DMS 273 treated with DMSO at 0.1 percent for 48 hours (cell line): ENCODE results near the gene SLC35F4.
"Not testable (repeated sequence)": the region's sequence is repeated elsewhere in the genome, so short reads cannot be mapped to it uniquely, and the experiment has no call there.

Source experiments
- DNase-seq: peaks from one replicate; lab custom pipeline; 2025; lab: John Stamatoyannopoulos, UW

Gene SLC35F4

DNA sequence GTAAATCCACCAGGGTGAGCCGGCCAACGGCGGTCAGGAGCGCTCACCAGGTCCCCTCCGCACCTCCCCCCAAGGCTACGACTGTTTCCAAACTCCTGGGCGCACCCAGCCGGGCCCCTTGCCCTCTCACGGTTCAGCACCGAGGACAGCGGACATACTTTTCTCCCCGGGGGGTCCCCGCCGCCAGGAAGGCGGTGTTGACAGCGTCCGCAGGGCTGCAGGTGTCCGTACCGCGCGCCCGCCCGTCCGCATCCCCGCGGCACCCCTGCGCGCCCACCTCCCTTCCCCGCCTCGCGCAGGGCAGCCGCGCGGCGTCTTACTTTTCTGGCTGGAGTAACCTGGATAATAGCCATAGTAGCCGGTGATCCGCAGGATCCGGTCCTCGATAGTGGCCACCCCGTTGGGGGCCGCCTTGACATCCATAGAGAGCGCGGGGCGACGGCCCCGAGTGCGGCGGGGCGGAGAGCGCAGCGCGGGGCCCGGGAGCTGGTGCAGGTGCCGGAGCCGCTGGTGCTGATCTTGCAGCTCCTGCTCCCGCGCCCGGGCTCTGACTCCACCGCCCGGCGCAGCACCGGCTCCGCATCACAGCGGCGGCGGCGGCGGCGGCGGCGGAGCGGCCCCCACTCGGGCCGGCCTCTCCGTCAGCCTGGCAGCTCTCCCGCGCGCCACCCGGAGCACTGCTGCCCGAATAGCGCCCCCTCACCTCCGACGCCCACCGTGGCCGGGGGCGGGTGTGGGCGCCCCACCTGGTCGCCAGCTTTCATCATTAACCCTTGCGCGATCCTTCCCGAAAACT lies at the start of gene SLC35F4:
TSS of gene SLC35F4 (minus strand) at position 690 of the 796 bp plus-strand sequence.
- DNase-seq: no peak

GRCh38 chr14:57909626-57910025 lies 43.7 kb upstream of the SLC35F4 start:
- DNase-seq: no peak

DNA sequence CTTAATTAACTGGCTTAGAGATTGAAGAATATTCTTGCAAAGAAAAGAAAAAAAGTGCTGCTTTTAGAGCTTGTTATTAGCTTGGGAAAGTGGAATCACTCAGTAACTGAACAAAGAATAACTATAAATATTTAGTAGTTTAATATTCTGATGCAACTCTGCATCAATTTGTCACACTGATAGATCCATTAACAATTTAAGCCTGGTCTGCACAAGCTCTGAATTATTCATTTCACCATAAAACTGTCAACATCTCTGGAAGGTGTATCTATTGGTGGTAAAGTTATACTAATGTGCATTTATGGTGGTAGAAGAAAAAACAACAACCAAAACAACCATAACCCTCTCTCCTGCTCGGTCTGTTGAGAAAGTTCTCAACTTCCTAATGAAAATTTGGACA lies 38.1 kb upstream of the SLC35F4 start:
- DNase-seq: no peak

GRCh38 chr14:57898837-57899572 lies 33.1 kb upstream of the SLC35F4 start:
- no peak for DNase-seq

DNA sequence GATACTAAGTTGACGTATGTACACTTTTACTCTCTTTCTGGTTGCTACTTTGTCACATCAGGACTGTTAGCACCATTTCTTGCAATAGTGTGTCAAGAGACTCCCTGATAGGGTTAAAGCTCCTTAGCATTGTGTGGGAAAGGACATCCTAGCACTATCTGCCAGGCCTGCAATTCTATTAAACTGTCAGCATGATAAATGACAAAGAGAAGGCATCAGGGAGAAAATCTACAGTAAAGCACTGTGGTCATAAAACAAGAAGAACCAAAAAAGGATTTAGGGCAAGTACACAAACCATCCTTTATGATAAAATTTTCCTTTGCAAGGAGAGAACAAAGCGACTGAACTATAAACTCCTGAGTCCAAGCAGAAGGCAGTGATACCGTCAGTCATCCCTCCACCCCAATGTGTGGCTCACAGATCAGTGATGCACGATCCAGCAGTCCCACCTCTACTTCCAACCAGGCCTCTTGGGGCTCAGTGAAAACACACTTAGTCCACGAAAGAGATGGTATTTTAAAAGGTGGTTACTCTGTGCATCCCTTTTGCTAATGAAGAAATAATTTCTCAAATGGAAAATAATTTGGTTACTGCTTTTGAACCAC lies 31.4 kb upstream of the SLC35F4 start:
- DNase-seq: no peak

- no peak for DNase-seq
These were observed 23.4 kb upstream of the SLC35F4 start for GRCh38 chr14:57889245-57889644.

DNA sequence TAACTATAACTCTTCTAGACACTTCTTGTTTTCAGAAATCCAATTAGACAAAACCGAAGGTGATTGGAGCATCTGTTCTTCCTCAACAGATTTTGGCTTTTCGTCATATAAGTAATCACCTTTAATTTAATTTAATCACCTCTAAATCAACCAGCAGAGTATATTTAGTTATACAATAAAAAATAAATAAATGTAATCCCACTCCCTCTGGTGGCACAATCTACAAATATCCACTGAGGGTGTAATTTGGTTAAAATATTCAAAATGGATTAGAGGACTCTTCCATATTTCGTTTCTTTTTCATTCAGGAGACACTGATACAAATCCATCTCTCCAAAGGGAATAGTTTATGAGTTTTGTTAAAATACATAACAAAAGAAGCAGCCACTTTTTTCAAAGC lies 18.3 kb upstream of the SLC35F4 start:
- no peak for DNase-seq

DNA sequence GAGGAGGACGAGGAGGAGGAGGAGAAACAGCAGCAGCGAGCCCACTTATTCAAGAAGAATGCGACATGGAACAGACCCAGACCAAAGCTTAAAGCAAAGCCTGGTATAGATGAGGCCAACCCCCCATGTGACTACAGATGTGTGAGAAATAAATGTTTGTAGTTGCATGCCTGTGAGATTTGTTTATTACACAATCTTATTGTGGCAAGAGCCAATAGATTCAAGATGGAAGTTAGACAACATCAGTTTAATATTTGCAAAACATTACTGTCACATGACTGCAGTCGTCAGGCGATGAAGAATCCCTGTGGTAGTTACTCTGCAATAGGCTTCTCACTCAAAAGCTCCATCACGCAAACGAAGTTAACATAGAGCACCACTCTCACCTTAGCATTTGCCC lies 17.2 kb upstream of the SLC35F4 start:
- no peak for DNase-seq

GRCh38 chr14:57879516-57879915 lies 13.6 kb upstream of the SLC35F4 start:
- no peak for DNase-seq

DNA sequence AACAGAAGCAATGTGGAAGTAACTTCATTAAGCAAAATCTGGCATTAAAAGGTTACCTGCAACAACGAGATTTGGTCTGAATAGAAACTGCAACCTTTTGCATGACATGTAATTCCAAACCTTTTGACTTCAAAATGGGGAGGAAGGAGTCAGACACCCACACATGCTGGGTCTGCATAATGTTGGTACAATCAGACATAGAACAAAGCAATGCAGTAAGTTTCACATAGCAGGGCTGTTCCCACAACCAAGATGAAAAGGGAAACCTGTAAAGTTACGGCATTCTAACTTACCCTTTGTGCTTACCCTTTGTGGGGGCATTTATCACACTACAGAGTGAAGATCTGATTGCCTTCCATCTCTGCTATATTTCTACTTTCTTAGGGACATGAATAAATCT lies 10.1 kb upstream of the SLC35F4 start:
- DNase-seq: no peak

DNA sequence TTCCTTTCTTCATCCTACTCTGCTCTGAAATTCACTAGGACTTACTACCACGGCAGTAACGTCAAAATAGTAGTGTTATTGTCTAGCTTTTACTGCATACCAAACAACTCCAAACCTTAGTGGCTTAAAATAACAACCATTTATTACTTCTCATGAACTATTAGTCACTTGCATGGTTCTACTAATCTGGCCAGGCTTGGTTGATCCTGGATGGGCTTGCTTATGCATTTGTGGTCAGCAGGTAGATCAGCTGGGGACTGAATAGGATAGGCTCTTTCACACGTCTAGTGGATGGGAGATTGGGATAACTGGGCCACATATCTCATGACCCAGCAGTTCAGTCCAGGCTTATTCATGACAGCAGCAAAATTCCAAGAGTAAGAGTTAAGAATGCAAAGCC lies 9.4 kb upstream of the SLC35F4 start:
- no peak for DNase-seq

- DNase-seq: no peak
These were observed 5.7 kb upstream of the SLC35F4 start for GRCh38 chr14:57871459-57872080.

DNA sequence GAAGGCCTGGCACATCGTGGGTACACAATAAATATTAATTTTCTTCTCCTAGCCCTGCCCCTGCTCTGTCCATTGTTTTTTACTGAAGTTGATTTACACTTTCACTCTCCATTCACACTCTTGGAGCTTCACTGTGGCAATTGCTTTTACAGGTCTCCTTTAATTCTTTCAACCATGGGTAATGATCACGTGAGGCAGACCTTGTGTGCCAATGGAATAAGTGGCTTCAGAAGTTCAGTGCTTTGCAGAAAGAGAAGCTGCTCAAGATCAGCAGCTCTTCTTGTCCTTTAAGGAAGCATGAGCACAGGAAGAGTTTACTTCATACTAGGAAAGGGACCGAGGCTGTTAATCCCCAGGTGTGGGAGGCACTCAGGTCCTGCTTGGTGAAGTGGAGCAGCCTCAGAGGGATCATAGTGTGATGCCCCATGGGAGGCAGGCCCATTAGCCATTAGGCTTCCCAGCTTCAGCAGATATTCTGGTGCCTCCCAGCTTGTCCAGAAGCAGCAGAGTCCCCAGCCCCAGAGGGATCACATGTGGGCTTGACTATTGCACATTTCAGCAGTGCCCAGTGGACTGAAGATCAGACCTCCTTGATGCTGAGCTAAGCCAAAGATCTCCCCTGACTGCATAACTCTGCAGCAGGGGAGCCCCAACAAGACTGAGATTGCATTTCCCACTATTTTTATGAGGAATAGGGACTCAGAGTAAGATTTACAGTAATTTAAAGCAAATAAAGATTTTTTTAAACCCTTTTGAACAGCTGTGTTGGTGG lies 5.0 kb upstream of the SLC35F4 start:
- DNase-seq: no peak

- DNase-seq: no peak
These were observed 3.7 kb upstream of the SLC35F4 start for GRCh38 chr14:57869617-57870016.

DNA sequence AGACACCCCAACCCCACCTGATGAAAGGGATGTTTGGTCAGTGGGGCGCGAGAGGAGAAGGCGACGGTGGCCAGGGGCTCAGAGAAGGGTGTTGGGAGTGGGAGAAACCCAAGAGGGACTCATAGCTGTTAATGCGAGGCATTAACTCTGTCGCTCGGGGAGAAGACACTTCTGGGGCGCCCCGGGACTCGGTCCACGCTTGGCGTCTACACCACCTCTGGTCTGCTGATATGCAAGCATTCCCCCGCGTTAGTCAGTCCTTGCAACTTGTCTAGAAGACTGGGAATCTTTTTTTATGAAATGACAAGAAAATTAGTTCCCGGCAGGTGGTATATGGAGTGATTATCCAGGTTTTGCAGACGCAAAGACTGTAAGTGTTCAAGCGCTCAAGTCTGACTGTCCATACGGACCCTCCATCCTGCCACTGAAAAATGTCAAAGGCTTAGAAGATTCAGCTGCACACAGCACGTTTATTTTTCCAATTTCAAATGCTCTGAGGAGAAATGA lies 360 bp upstream of the SLC35F4 start:
- DNase-seq: no peak

DNA sequence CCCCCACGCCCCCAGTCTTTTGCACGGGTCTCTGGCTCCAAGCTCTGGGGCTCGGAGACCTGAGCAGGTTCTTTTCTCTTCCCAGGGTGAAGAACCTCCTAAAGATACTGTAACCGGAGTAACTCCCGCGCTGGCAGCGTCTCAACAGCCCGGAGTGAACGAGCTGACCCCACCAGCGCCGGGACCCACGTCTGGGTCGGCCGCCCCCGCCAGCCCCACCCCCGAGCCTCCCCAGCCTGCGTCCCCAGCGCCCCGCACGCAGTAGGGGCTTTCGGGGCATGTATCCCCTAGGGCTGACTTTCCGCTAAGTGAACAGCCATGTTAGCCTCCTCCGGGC lies 858 bp downstream of the SLC35F4 start:
- DNase-seq: no peak

DNA sequence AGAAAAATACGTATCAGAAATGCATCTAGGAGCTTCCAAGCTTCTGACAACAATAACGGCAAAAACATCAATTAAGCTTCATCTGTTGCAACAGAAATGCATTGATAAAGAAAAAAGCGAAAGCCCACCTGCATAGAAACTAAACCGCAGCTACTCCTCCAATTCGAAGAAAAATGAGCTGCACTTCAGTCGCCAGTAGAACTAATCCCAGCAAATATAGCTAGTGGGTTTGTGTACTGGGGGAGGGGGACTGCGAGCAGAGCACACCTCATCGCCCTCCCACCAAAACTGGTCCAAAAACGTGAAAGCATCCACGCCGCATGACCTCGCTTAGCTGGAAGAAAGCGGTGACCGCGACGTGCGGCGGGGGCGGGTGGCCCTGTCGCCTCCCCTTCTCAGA lies 1.2 kb downstream of the SLC35F4 start:
- no peak for DNase-seq

GRCh38 chr14:57863471-57863870 lies 2.4 kb downstream of the SLC35F4 start:
- DNase-seq: no peak

- DNase-seq: not testable (repeated sequence)
These were observed 10.2 kb downstream of the SLC35F4 start for GRCh38 chr14:57855666-57856065.

GRCh38 chr14:57854571-57854970 lies 11.3 kb downstream of the SLC35F4 start:
- DNase-seq: no peak

- no peak for DNase-seq
These were observed 14.5 kb downstream of the SLC35F4 start for GRCh38 chr14:57851354-57851753.

GRCh38 chr14:57848786-57849185 lies 17.1 kb downstream of the SLC35F4 start:
- no peak for DNase-seq
